Ascending aorta (tissue), 2 donors: ENCODE measurements around the gene RTKN. TPM values are rescaled to one million over a fixed set of nuclear protein-coding genes. Genes with fewer than 3 reads are reported as not detected.

ENCODE experiments used
- DNase-seq, 2 donors: peaks; one replicate each; pipeline ENCODE4 v3.0.0-alpha.2; 2019; ENCODE audit warnings: low spot score in 2 of 2
- H3K27ac ChIP-seq, 2 donors: fragments of 200-600 bp; sonication (generic); one replicate each; pipeline ENCODE4 v1.5.1; 2016 to 2017; ENCODE audit warnings: mild to moderate bottlenecking in 1 of 2
- H3K27me3 ChIP-seq: fragments of 200-600 bp; sonication (generic); one replicate; pipeline ENCODE4 v1.5.1; 2017
- H3K36me3 ChIP-seq, 2 donors: fragments of 200-600 bp; sonication (generic); one replicate each; pipeline ENCODE4 v1.5.1; 2016
- H3K4me1 ChIP-seq, 2 donors: fragments of 200-600 bp; sonication (generic); one replicate each; pipeline ENCODE4 v1.5.1; 2016 to 2017; ENCODE audit warnings: mild to moderate bottlenecking in 1 of 2
- H3K4me3 ChIP-seq, 2 donors: fragments of 200-600 bp; sonication (generic); one replicate each; pipeline ENCODE4 v1.5.1; 2016 to 2017; ENCODE audit warnings: mild to moderate bottlenecking in 1 of 2
- H3K9me3 ChIP-seq, 2 donors: fragments of 200-600 bp; sonication (generic); one replicate each; pipeline ENCODE4 v1.5.1; 2016
- intact Hi-C: fragments of 100-400 bp; cut with DNase I; formaldehyde crosslinking; loops from one replicate; pipeline ENCODE4 v1.15.1; 2023
- total RNA-seq: library from RNA; depleted of rRNA; stranded (reverse); fragments of >200 nt; gene quantifications from one replicate; pipeline ENCODE4 v1.1.0, GENCODE V29; 2016
- TF ChIP-seq, protein P1 (sequence below), 3 experiments: fragments of 200-600 bp in 2 of 3; fragments of 450-650 bp in 1 of 3; sonication (generic) in 2 of 3; IDR thresholded peaks; one replicate each; pipeline ENCODE4 v1.5.1; 2016 to 2019; ENCODE audit warnings: antibody characterized with exemption in 3 of 3, mild to moderate bottlenecking in 1 of 3, moderate library complexity in 1 of 3

RTKN gene
- total RNA-seq, 1 donor from 2014 or later, result 9.5 TPM

DNA sequence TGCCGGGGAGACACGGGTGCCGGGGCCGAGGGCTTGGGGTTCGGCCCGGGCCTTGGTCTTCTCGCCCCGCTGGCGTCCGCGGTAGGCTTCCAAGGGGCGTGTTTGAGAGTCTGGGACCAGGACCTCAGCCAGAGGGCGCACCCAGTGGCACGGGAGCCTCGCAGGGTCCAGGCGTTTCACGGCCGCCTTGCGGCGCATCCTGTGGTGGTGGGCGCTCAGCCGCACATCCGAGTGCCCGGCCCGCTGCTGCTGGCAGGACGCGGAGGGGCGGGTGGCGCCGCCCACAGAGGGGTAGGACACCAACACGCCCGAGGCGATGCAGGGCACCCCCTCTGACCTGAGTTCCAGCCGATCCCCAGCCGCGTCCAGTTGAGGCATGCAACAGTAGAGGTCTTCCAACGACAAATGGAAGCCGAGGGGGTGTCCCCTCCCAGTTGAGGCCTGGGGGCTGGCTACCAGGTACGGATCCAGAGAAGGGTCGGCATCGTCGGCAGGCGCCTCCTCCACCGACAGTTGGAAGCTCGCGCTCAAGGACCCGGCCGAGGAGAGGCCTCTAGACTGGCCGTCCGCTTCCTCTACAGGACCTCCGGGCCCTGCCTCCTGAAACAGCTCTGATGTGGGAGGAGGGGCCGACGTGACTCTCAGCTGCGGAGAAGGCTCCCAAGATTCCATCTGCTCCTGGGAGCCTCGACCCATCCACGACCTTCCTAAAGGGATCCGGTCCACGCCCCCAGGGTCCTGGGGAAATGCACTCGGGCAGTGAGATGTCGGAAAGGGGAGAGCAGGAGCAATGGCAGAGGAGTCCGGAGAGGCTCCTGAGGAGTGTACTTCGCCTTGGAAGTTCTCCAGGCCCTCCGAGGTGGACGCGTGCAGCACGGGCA lies 26.6 kb downstream of the RTKN start:
- H3K27ac ChIP-seq, result peak overlapping the region; percentile 1 to 41
- H3K4me3 ChIP-seq, result peak overlapping the region; percentile 49 to 84
- peaks cover 5 to 9% of the 10 kb centered on the region in 2 donors for H3K4me1 ChIP-seq
- no peaks in the 10 kb centered on the region for H3K36me3 ChIP-seq
- peak in 1 of 2 donors; percentile 80 for DNase-seq
- H3K9me3 ChIP-seq, result no peaks in the 10 kb centered on the region
- H3K27me3 ChIP-seq, result no peaks in the 10 kb centered on the region
- intact Hi-C loops, result no loop called here
- TF ChIP-seq, protein P1, sequence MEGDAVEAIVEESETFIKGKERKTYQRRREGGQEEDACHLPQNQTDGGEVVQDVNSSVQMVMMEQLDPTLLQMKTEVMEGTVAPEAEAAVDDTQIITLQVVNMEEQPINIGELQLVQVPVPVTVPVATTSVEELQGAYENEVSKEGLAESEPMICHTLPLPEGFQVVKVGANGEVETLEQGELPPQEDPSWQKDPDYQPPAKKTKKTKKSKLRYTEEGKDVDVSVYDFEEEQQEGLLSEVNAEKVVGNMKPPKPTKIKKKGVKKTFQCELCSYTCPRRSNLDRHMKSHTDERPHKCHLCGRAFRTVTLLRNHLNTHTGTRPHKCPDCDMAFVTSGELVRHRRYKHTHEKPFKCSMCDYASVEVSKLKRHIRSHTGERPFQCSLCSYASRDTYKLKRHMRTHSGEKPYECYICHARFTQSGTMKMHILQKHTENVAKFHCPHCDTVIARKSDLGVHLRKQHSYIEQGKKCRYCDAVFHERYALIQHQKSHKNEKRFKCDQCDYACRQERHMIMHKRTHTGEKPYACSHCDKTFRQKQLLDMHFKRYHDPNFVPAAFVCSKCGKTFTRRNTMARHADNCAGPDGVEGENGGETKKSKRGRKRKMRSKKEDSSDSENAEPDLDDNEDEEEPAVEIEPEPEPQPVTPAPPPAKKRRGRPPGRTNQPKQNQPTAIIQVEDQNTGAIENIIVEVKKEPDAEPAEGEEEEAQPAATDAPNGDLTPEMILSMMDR (IDR thresholded peaks at IDR 0.05), result peak in 2 of 3 experiments; percentile 14 to 48

DNA sequence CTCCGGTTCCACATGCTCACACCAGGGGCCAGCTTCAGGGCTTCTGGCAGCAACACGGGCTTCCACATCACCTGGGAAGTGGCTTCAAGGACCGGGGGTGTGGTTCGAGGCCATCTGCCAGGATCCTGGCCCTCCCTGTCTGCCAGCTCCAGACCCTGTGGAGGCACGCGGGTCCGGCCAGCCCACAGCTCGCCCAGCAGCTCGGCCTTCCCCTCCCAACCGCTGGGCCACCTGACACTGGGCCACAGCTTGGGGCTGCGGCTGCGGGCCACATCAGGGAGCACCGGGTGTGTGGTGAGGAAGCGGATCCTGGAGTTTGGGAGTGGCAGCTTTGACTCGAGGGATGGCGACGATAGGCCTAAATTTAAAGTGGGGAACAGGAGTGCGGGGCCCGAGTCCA lies 27.3 kb downstream of the RTKN start:
- Histone ChIP-seq H3K4me3 (peak overlapping the region; percentile 49 to 84), H3K27me3 (no peaks in the 10 kb centered on the region), H3K4me1 (peaks cover 5 to 9% of the 10 kb centered on the region in 2 donors), H3K9me3 (no peaks in the 10 kb centered on the region), H3K27ac (peak overlapping the region; percentile 1 to 41), H3K36me3 (no peaks in the 10 kb centered on the region)
- intact Hi-C loops, result no loop called here
- TF ChIP-seq, protein P1 (IDR thresholded peaks at IDR 0.05), result no peak
- peak in 1 of 2 donors; percentile 62 for DNase-seq

DNA sequence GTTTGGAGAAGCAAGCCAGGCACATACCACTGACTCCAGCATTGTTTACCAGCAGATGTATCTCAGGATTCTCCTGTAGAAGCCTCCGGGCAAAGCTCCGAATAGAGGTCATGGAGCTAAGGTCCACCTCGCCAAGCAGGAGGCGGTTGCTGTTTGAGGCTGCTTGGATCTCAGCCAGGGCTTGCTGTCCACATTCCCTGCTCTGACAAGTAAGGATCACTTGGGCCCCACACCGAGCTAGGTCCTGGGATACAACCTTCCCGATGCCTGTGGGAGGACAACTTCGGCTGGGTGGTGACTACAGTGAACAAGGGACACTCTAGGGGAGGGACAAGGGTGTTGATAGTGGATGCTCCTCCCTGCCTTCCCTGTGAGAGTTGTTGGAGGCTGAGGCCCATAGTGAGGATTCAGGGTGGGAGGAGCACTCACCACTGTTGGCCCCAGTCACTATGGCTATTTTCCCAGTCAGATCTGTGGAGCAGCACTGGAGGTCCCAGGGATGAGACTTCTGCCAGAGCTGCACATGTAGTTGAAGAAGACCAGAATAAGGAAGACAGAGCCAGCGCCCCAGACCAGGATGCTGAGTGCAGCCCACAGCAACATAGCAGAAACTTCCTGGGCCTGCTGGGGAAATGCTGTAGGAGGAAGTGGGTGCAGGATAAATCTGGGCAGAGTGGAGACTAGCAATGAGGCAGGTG lies 28.6 kb downstream of the RTKN start:
- no peaks in the 10 kb centered on the region for H3K27me3 ChIP-seq
- H3K36me3 ChIP-seq, result no peaks in the 10 kb centered on the region
- no peaks in the 10 kb centered on the region for H3K9me3 ChIP-seq
- H3K4me1 ChIP-seq, result peaks cover under 1 to 9% of the 10 kb centered on the region in 2 donors
- TF ChIP-seq, protein P1 (IDR thresholded peaks at IDR 0.05), result no peak
- no peak overlapping the region for H3K27ac ChIP-seq
- DNase-seq, result peak in 1 of 2 donors; percentile 56
- no peak overlapping the region for H3K4me3 ChIP-seq
- intact Hi-C loops, result no loop called here

DNA sequence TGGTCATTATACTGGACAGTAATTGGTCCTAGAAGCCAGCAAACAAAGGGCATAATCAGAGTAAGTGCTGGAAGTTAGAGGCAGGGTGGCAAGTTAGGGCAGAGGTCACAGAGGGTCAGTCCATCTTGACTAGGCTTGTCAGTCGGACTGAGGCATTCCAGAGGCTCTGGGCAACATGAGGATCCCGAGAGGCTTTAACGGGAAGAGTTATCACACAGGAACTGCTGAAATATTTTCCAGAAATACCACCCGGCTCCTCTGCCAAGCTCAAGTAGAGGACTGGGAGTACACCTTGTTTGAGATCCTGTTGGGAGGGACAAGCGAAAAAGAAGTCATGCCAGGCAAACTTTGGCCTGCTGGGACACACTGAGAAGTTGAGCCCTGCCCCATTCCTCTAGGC lies 34.1 kb downstream of the RTKN start:
- no peak overlapping the region for H3K4me3 ChIP-seq

DNA sequence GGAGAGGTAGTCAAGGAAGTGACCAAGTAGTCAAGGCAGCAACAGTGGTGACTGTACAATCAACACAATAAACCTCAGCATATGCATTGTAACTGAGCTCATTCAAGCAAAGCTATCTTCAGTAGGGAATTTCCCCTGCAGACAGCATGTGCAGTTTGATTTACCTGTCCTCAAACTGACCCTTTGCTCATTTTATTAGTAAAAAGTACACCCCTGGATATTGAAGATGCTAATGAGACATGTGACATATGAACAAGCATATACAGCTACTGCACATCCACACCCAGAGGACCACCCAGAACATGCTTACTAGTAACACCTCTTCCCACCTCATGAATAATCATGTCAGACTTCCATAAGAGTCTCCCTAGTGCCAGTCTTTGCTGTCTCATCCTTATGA lies 35.7 kb downstream of the RTKN start:
- TF ChIP-seq, protein P1 (IDR thresholded peaks at IDR 0.05), result no peak
- intact Hi-C loops, result no loop called here
- Histone ChIP-seq H3K4me1 (no peaks in the 10 kb centered on the region), H3K27me3 (no peaks in the 10 kb centered on the region), H3K36me3 (no peaks in the 10 kb centered on the region), H3K27ac (no peak overlapping the region), H3K9me3 (no peaks in the 10 kb centered on the region), H3K4me3 (no peak overlapping the region)
- DNase-seq, result no peak

More for the DNA sequence above, 34.1 kb downstream of the RTKN start:
- DNase-seq, result no peak
- no peaks in the 10 kb centered on the region for H3K4me1 ChIP-seq
- H3K9me3 ChIP-seq, result no peaks in the 10 kb centered on the region
- TF ChIP-seq, protein P1 (IDR thresholded peaks at IDR 0.05), result no peak
- H3K27me3 ChIP-seq, result no peaks in the 10 kb centered on the region
- H3K36me3 ChIP-seq, result no peaks in the 10 kb centered on the region
- intact Hi-C loops, result no loop called here
- H3K27ac ChIP-seq, result no peak overlapping the region
